HEK293T (cell line): ENCODE data around the gene ZSWIM9.
"Not testable (repeated sequence)": the region's sequence is repeated elsewhere in the genome, so short reads cannot be mapped to it uniquely, and the experiment has no call there.

Source experiments
- ARNT ChIP-seq: fragments of 450-650 bp; IDR thresholded peaks from 2 replicates; pipeline ENCODE4 v1.6.1; 2017; ENCODE audit warnings: mild to moderate bottlenecking
- BHLHE40 ChIP-seq: fragments of 450-650 bp; IDR thresholded peaks from 2 replicates; pipeline ENCODE4 v1.6.1; 2016; ENCODE audit warnings: mild to moderate bottlenecking, moderate library complexity, borderline replicate concordance
- ELF4 ChIP-seq: fragments of 450-650 bp; IDR thresholded peaks from 2 replicates; pipeline ENCODE4 v1.6.1; 2017; ENCODE audit warnings: antibody characterized with exemption
- FOXA1 ChIP-seq: fragments of 450-650 bp; IDR thresholded peaks from 2 replicates; pipeline ENCODE4 v1.6.1; 2016; ENCODE audit warnings: mild to moderate bottlenecking
- FOXM1 ChIP-seq: fragments of 450-650 bp; IDR thresholded peaks from 2 replicates; pipeline ENCODE4 v1.6.1; 2017; ENCODE audit warnings: mild to moderate bottlenecking, borderline replicate concordance
- HDGF ChIP-seq: fragments of 450-650 bp; IDR thresholded peaks from 2 replicates; pipeline ENCODE4 v1.6.1; 2017; ENCODE audit warnings: antibody characterized with exemption, borderline replicate concordance
- LEF1 ChIP-seq: fragments of 450-650 bp; IDR thresholded peaks from 2 replicates; pipeline ENCODE4 v1.6.1; 2017; ENCODE audit warnings: mild to moderate bottlenecking, borderline replicate concordance
- NFRKB ChIP-seq: fragments of 450-650 bp; IDR thresholded peaks from 2 replicates; pipeline ENCODE4 v1.6.1; 2016; ENCODE audit warnings: mild to moderate bottlenecking, moderate library complexity
- SP1 ChIP-seq: fragments of 450-650 bp; IDR thresholded peaks from 2 replicates; pipeline ENCODE4 v1.6.1; 2017
- SUZ12 ChIP-seq: fragments of 450-650 bp; IDR thresholded peaks from 2 replicates; pipeline ENCODE4 v1.6.1; 2016; ENCODE audit warnings: mild to moderate bottlenecking
- TARDBP ChIP-seq: fragments of 450-650 bp; IDR thresholded peaks from 2 replicates; pipeline ENCODE4 v1.6.1; 2016
- ZNF384 ChIP-seq: fragments of 450-650 bp; IDR thresholded peaks from 2 replicates; pipeline ENCODE4 v1.6.1; 2016

- TF ChIP-seq SUZ12, SP1, BHLHE40, FOXA1, ARNT, ZNF384, ELF4, TARDBP, LEF1, HDGF, FOXM1, NFRKB: not testable (repeated sequence)
Observed at GRCh38 chr19:48241771-48242170, 71.3 kb downstream of the ZSWIM9 start.
